ENCODE data around the gene TPM1.

TPM1 gene

GRCh38 chr15:63013052-63013808, 29.3 kb upstream of the TPM1 start:
- Histone ChIP-seq H3K36me3 (ENCODE audit: control insufficient read depth, insufficient read depth, low read length) (no peaks in the 10 kb centered on the region), H3K79me1 (ENCODE audit: low read length) (no peaks in the 10 kb centered on the region), H4K8ac (ENCODE audit: low read depth, low read length) (no peak overlapping the region), H3K79me2 (ENCODE audit: control insufficient read depth, insufficient read depth, low read length) (no peaks in the 10 kb centered on the region), H3K4ac (ENCODE audit: low read depth, low read length) (no peak overlapping the region), H3K9ac (ENCODE audit: low read length) (no peak overlapping the region), H3K4me2 (ENCODE audit: low read length) (no peak overlapping the region), H3K23ac (ENCODE audit: low read length) (no peak overlapping the region), H3K4me1 (ENCODE audit: control insufficient read depth, low read depth, low read length) (no peaks in the 10 kb centered on the region), H4K5ac (ENCODE audit: low read length) (no peak overlapping the region), H3K27ac (ENCODE audit: low read depth, low read length) (no peak overlapping the region), H3K56ac (ENCODE audit: low read length) (no peak overlapping the region), H3K4me3 (ENCODE audit: low read length) (no peak overlapping the region), H2BK15ac (replicated peaks; ENCODE audit: low read depth) (no peak overlapping the region), H2BK120ac (ENCODE audit: low read depth, low read length) (no peak overlapping the region), H3K18ac (ENCODE audit: low read length) (no peak overlapping the region), H2AK5ac (ENCODE audit: low read length) (no peak overlapping the region), H3K27me3 (ENCODE audit: insufficient read depth, low read length, poor library complexity) (no peaks in the 10 kb centered on the region), H2BK5ac (ENCODE audit: low read length) (no peak overlapping the region)
- no CpG with 5 or more reads among the region's 11 CpGs for WGBS (ENCODE audit: extremely low coverage, insufficient coverage, low lambda C conversion rate)
- DNase-seq = peak; percentile 25

- H3K9ac ChIP-seq (ENCODE audit: low read length) = no peak overlapping the region
- H3K27ac ChIP-seq (ENCODE audit: low read depth, low read length) = no peak overlapping the region
- WGBS (ENCODE audit: extremely low coverage, insufficient coverage, low lambda C conversion rate) = no CpG with 5 or more reads among the region's 4 CpGs
- no peak overlapping the region for H3K4ac ChIP-seq (ENCODE audit: low read depth, low read length)
- H2BK15ac ChIP-seq (replicated peaks; ENCODE audit: low read depth) = no peak overlapping the region
- H3K79me2 ChIP-seq (ENCODE audit: control insufficient read depth, insufficient read depth, low read length) = no peaks in the 10 kb centered on the region
- H3K56ac ChIP-seq (ENCODE audit: low read length) = no peak overlapping the region
- no peak overlapping the region for H3K4me2 ChIP-seq (ENCODE audit: low read length)
- no peaks in the 10 kb centered on the region for H3K79me1 ChIP-seq (ENCODE audit: low read length)
- H4K8ac ChIP-seq (ENCODE audit: low read depth, low read length) = no peak overlapping the region
- no peaks in the 10 kb centered on the region for H3K27me3 ChIP-seq (ENCODE audit: insufficient read depth, low read length, poor library complexity)
- H3K23ac ChIP-seq (ENCODE audit: low read length) = no peak overlapping the region
- no peak overlapping the region for H3K4me3 ChIP-seq (ENCODE audit: low read length)
- H3K18ac ChIP-seq (ENCODE audit: low read length) = no peak overlapping the region
- H2AK5ac ChIP-seq (ENCODE audit: low read length) = no peak overlapping the region
- no peak overlapping the region for H2BK120ac ChIP-seq (ENCODE audit: low read depth, low read length)
- no peaks in the 10 kb centered on the region for H3K36me3 ChIP-seq (ENCODE audit: control insufficient read depth, insufficient read depth, low read length)
- no peak overlapping the region for H4K5ac ChIP-seq (ENCODE audit: low read length)
- no peaks in the 10 kb centered on the region for H3K4me1 ChIP-seq (ENCODE audit: control insufficient read depth, low read depth, low read length)
- no peak overlapping the region for H2BK5ac ChIP-seq (ENCODE audit: low read length)
- DNase-seq = no peak
These were observed 28.0 kb upstream of the TPM1 start for GRCh38 chr15:63014578-63014977.

GRCh38 chr15:63015618-63016017, 26.9 kb upstream of the TPM1 start:
- Histone ChIP-seq H3K79me2 (ENCODE audit: control insufficient read depth, insufficient read depth, low read length) (no peaks in the 10 kb centered on the region), H3K27me3 (ENCODE audit: insufficient read depth, low read length, poor library complexity) (no peaks in the 10 kb centered on the region), H3K18ac (ENCODE audit: low read length) (no peak overlapping the region), H3K4me3 (ENCODE audit: low read length) (no peak overlapping the region), H3K79me1 (ENCODE audit: low read length) (no peaks in the 10 kb centered on the region), H3K56ac (ENCODE audit: low read length) (no peak overlapping the region), H2BK15ac (replicated peaks; ENCODE audit: low read depth) (no peak overlapping the region), H3K4ac (ENCODE audit: low read depth, low read length) (no peak overlapping the region), H2BK5ac (ENCODE audit: low read length) (no peak overlapping the region), H3K4me1 (ENCODE audit: control insufficient read depth, low read depth, low read length) (no peaks in the 10 kb centered on the region), H3K36me3 (ENCODE audit: control insufficient read depth, insufficient read depth, low read length) (no peaks in the 10 kb centered on the region), H2AK5ac (ENCODE audit: low read length) (no peak overlapping the region), H2BK120ac (ENCODE audit: low read depth, low read length) (no peak overlapping the region), H3K9ac (ENCODE audit: low read length) (no peak overlapping the region), H4K8ac (ENCODE audit: low read depth, low read length) (no peak overlapping the region), H4K5ac (ENCODE audit: low read length) (no peak overlapping the region), H3K27ac (ENCODE audit: low read depth, low read length) (no peak overlapping the region), H3K23ac (ENCODE audit: low read length) (no peak overlapping the region), H3K4me2 (ENCODE audit: low read length) (no peak overlapping the region)
- no peak for DNase-seq
- WGBS (ENCODE audit: extremely low coverage, insufficient coverage, low lambda C conversion rate) = no CpG with 5 or more reads among the region's 1 CpG

GRCh38 chr15:63016234-63016633, 26.3 kb upstream of the TPM1 start:
- Histone ChIP-seq H4K5ac (ENCODE audit: low read length) (no peak overlapping the region), H3K36me3 (ENCODE audit: control insufficient read depth, insufficient read depth, low read length) (no peaks in the 10 kb centered on the region), H3K79me2 (ENCODE audit: control insufficient read depth, insufficient read depth, low read length) (no peaks in the 10 kb centered on the region), H3K27me3 (ENCODE audit: insufficient read depth, low read length, poor library complexity) (no peaks in the 10 kb centered on the region), H3K23ac (ENCODE audit: low read length) (no peak overlapping the region), H3K56ac (ENCODE audit: low read length) (no peak overlapping the region), H2BK5ac (ENCODE audit: low read length) (no peak overlapping the region), H3K4me1 (ENCODE audit: control insufficient read depth, low read depth, low read length) (no peaks in the 10 kb centered on the region), H3K79me1 (ENCODE audit: low read length) (no peaks in the 10 kb centered on the region), H3K4ac (ENCODE audit: low read depth, low read length) (no peak overlapping the region), H2BK120ac (ENCODE audit: low read depth, low read length) (no peak overlapping the region), H2AK5ac (ENCODE audit: low read length) (no peak overlapping the region), H3K18ac (ENCODE audit: low read length) (no peak overlapping the region), H3K4me2 (ENCODE audit: low read length) (no peak overlapping the region), H3K9ac (ENCODE audit: low read length) (no peak overlapping the region), H3K27ac (ENCODE audit: low read depth, low read length) (no peak overlapping the region), H3K4me3 (ENCODE audit: low read length) (no peak overlapping the region), H4K8ac (ENCODE audit: low read depth, low read length) (no peak overlapping the region), H2BK15ac (replicated peaks; ENCODE audit: low read depth) (no peak overlapping the region)
- no CpG with 5 or more reads among the region's 2 CpGs for WGBS (ENCODE audit: extremely low coverage, insufficient coverage, low lambda C conversion rate)
- DNase-seq = no peak

GRCh38 chr15:63018639-63019038, 23.9 kb upstream of the TPM1 start:
- H3K4me1 ChIP-seq (ENCODE audit: control insufficient read depth, low read depth, low read length) = no peaks in the 10 kb centered on the region
- H3K4ac ChIP-seq (ENCODE audit: low read depth, low read length) = no peak overlapping the region
- H3K4me3 ChIP-seq (ENCODE audit: low read length) = no peak overlapping the region
- no peak overlapping the region for H3K9ac ChIP-seq (ENCODE audit: low read length)
- H3K4me2 ChIP-seq (ENCODE audit: low read length) = no peak overlapping the region
- H4K8ac ChIP-seq (ENCODE audit: low read depth, low read length) = no peak overlapping the region
- H3K36me3 ChIP-seq (ENCODE audit: control insufficient read depth, insufficient read depth, low read length) = no peaks in the 10 kb centered on the region
- H3K23ac ChIP-seq (ENCODE audit: low read length) = no peak overlapping the region
- H4K5ac ChIP-seq (ENCODE audit: low read length) = no peak overlapping the region
- H2BK120ac ChIP-seq (ENCODE audit: low read depth, low read length) = no peak overlapping the region
- H3K27ac ChIP-seq (ENCODE audit: low read depth, low read length) = no peak overlapping the region
- H3K18ac ChIP-seq (ENCODE audit: low read length) = no peak overlapping the region
- no peak overlapping the region for H2BK15ac ChIP-seq (replicated peaks; ENCODE audit: low read depth)
- H2AK5ac ChIP-seq (ENCODE audit: low read length) = no peak overlapping the region
- H3K79me1 ChIP-seq (ENCODE audit: low read length) = no peaks in the 10 kb centered on the region
- H3K27me3 ChIP-seq (ENCODE audit: insufficient read depth, low read length, poor library complexity) = no peaks in the 10 kb centered on the region
- WGBS (ENCODE audit: extremely low coverage, insufficient coverage, low lambda C conversion rate) = no CpG with 5 or more reads among the region's 1 CpG
- no peak for DNase-seq
- no peak overlapping the region for H2BK5ac ChIP-seq (ENCODE audit: low read length)
- H3K79me2 ChIP-seq (ENCODE audit: control insufficient read depth, insufficient read depth, low read length) = no peaks in the 10 kb centered on the region
- H3K56ac ChIP-seq (ENCODE audit: low read length) = no peak overlapping the region

All from mesendoderm (in vitro differentiated cells).